ENCODE data around the gene CYP2A13. TPM values are rescaled to one million over a fixed set of nuclear protein-coding genes. Genes with fewer than 3 reads are reported as not detected.
A peak's percentile ranks its signal among the peaks of the same experiment; 100 is the strongest.
"Not testable (repeated sequence)": the region's sequence is repeated elsewhere in the genome, so short reads cannot be mapped to it uniquely, and the experiment has no call there.

Gene CYP2A13, protein sequence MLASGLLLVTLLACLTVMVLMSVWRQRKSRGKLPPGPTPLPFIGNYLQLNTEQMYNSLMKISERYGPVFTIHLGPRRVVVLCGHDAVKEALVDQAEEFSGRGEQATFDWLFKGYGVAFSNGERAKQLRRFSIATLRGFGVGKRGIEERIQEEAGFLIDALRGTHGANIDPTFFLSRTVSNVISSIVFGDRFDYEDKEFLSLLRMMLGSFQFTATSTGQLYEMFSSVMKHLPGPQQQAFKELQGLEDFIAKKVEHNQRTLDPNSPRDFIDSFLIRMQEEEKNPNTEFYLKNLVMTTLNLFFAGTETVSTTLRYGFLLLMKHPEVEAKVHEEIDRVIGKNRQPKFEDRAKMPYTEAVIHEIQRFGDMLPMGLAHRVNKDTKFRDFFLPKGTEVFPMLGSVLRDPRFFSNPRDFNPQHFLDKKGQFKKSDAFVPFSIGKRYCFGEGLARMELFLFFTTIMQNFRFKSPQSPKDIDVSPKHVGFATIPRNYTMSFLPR
- polyA plus RNA-seq (ENCODE audit: insufficient read length in 10 of 10): under 1 TPM in 1 of 10 donors, not detected in 9; 0.09 TPM
- long read RNA-seq, donor 1: 0 reads
- long read RNA-seq, donor 2: 0 reads
- long read RNA-seq, donor 3: 0 reads
- long read RNA-seq, donor 4: 0 reads
- long read RNA-seq, donor 5: 0 reads
- long read RNA-seq, donor 6: 0 reads
- long read RNA-seq, donor 7: 0 reads
- long read RNA-seq, donor 8: 0 reads
- long read RNA-seq, donor 9: 0 reads

- DNase-seq: no peak
These were observed at the start of gene CYP2A13 for GRCh38 chr19:41088151-41088550. Gene CYP2A13, plus strand, starts transcription at chr19:41088451. Its CDS starts 21 bp downstream, at chr19:41088472.

DNA sequence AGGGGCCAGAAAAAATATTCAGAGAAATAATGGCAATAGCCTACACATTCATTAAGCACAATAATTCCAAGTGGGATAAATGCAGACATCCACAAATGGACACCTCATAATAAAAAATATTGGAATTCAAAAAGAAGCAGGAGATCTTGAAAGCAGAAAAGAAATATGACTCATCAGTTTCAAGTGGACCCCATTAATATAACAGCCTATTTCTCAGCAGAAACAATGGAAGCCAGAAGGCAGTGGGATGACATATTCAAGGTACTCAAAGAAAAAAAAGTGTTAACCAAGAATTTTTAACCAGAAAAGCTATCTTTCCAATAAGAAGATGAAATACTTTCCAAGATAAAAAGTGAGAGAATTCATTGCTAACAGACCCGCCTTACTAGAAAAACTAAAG lies 48.4 kb upstream of the CYP2A13 start:
- DNase-seq: no peak

DNA sequence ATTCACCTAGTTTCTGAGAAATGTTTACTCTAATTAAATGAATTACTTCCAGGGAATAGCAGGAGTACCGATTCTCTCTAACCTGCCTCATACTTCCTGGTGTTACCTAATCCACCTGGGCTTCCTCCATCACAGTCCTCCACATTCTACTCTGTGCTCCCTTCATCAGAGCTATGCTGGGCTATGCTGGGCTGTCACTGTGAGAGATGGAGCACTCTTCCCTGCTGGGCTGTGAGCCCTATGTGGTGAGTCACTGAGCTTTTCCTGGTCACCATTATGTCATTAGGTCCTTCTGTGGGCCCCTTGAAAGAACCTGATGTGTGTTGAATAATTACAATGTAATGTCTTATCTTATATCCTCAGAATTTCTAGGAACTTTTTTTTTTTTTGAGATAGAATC lies 43.2 kb upstream of the CYP2A13 start:
- not testable (repeated sequence) for DNase-seq

DNA sequence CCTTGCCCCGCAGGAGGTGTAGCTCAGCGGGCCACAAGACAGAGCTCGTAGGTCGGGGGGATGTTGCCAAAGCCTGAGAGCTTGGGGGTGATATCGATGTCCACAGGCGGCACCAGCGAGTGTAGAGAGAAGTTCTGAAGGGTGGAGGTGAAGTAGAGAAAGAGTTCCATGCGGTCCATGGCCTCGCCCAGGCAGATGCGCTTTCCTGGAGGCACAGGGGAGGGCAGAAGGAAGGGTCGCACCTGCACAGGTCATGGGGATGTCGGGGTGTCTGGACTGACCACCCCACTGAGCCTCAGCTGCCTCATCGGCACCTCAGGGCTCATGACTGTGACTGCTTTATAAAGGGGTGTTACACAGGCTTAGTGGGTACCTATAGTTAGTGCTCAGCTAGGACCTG lies 37.8 kb upstream of the CYP2A13 start:
- DNase-seq: no peak

- DNase-seq: not testable (repeated sequence)
These were observed 36.1 kb upstream of the CYP2A13 start for GRCh38 chr19:41052162-41052561.

GRCh38 chr19:41053331-41053730 lies 34.9 kb upstream of the CYP2A13 start:
- DNase-seq: not testable (repeated sequence)

GRCh38 chr19:41064974-41065569 lies 23.2 kb upstream of the CYP2A13 start:
- peak in 1 of 3 donors; percentile 5 for DNase-seq

GRCh38 chr19:41076286-41076685 lies 12.0 kb upstream of the CYP2A13 start:
- no peak for DNase-seq

GRCh38 chr19:41083516-41083915 lies 4.7 kb upstream of the CYP2A13 start:
- DNase-seq: no peak

GRCh38 chr19:41085748-41086415 lies 2.4 kb upstream of the CYP2A13 start:
- no peak for DNase-seq

GRCh38 chr19:41089959-41090358 lies 1.7 kb downstream of the CYP2A13 start:
- DNase-seq: no peak

GRCh38 chr19:41095703-41096102 lies 7.5 kb downstream of the CYP2A13 start:
- no peak for DNase-seq

DNA sequence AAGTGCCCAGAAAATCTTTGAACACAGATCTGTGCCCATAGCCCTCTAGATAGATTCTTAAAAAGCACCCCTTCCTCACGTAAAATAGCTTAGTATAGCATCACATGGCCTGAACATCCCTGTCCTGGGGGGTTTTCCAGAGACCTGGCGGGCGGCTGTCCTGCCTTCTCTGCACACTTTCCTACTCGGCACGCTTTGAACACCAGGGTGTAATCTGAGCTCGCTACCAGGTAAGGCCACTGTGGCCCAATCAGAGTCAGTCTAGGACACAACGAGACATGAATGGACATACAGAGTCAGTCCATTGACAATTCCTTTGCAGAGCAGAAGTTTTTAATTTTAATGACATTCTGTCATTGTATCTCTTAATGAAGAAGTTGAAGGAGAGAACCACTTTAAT lies 8.1 kb downstream of the CYP2A13 start:
- no peak for DNase-seq

GRCh38 chr19:41097302-41097701 lies 9.1 kb downstream of the CYP2A13 start:
- DNase-seq: no peak

- DNase-seq: no peak
These were observed 10.5 kb downstream of the CYP2A13 start for GRCh38 chr19:41098762-41099161.

GRCh38 chr19:41102210-41102609 lies 14.0 kb downstream of the CYP2A13 start:
- DNase-seq: not testable (repeated sequence)

DNA sequence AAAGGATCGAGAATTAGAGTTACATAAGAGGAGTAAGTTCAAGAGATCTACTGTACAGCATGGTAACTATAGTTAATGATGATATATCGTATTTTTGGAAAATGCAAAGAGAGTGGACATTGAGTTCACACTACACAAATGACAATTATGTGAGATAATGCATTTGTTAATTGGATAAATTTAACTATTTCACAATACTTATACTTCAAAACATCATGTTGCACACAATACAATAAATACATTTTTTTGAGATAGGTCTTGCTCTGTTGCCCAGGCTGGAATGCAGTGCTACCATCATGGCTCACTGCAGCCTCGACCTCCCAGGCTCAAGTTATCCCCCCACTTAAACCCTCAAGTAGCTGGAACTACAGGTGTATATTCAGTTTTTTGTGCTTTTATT lies 17.9 kb downstream of the CYP2A13 start:
- no peak for DNase-seq

- no peak for DNase-seq
These were observed 23.0 kb downstream of the CYP2A13 start for GRCh38 chr19:41111296-41111695.

DNA sequence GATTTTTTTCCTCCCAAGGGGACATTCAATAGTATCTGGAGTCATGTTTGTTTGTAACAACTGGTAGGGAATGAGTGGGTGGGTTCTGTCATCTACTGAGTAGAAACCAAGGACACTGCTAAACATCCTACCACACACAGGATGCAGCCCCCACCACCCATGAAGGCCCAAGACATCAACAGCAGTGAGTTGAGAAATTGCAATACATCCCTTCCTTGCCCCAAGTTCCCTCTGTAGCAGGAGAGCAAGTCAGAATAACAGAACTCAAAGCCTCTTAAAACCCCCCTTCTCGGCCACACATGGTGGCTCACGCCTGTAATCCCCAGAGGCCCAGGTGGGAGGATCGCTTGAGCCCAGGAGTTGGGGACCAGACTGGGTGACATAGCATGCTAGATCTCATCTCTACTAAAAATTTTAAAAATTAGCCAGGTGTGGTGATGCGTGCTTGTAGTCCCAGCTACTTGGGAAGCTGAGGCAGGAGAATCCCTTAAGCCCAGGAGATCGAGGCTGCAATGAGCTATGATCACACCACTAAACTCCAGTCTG lies 23.6 kb downstream of the CYP2A13 start:
- no peak for DNase-seq

GRCh38 chr19:41112728-41113290 lies 24.6 kb downstream of the CYP2A13 start:
- DNase-seq: no peak

DNA sequence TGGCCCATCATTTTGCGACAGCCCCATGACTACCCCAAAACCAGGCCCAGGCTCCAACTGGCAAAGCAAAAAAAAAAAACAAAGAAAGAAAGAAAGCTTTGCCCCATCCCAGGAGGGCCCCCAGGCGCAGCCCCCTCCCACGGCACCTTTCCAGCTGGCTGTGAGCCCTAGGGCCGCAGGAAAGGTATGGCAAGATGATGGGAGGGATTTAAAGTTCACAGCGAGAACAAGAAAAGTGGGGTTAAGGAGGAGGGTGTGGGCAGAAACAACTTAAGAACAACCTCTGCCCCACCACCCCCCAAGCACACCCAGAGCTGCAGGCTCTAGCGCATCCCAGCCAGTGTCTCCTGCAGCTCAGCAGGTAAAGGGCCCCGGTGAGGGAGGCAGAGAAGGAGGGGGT lies 25.9 kb downstream of the CYP2A13 start, which contains the start of gene CYP2F1:
Gene CYP2F1 (plus strand): TSS at position 301 of the 400 bp plus-strand sequence. CDS start 1,757 bp downstream, outside the sequence.
- no peak for DNase-seq

All from muscle of back (tissue), 13 donors.